Endodermal cell (in vitro differentiated cells): ENCODE results near the gene EIF4G3. TPM values are rescaled to one million over a fixed set of nuclear protein-coding genes. Genes with fewer than 3 reads are reported as not detected.

Source experiments
- DNase-seq: peaks from one replicate; pipeline ENCODE4 v3.0.0-alpha.2; 2017
- H3K27ac ChIP-seq: 2 replicates; pipeline ENCODE4 v1.5.1; 2013; ENCODE audit warnings: mild to moderate bottlenecking, low read depth, low read length, moderate library complexity
- H3K27me3 ChIP-seq: 2 replicates; pipeline ENCODE4 v1.6.1; 2013; ENCODE audit warnings: mild to moderate bottlenecking, low read length, moderate library complexity; ENCODE audit not compliant: insufficient read depth, control insufficient read depth, poor library complexity, severe bottlenecking
- H3K36me3 ChIP-seq: 2 replicates; pipeline ENCODE4 v1.7.0; 2013; ENCODE audit warnings: mild to moderate bottlenecking, low read length, moderate library complexity; ENCODE audit not compliant: control insufficient read depth, insufficient read depth
- H3K4me1 ChIP-seq: one replicate; pipeline ENCODE4 v1.7.0; 2013; ENCODE audit warnings: low read length; ENCODE audit not compliant: control insufficient read depth, insufficient read depth
- H3K4me3 ChIP-seq: 2 replicates; pipeline ENCODE4 v1.5.1; 2013; ENCODE audit warnings: mild to moderate bottlenecking, low read length, moderate library complexity
- H3K9ac ChIP-seq: 2 replicates; pipeline ENCODE4 v1.6.1; 2013; ENCODE audit warnings: mild to moderate bottlenecking, low read length, moderate library complexity; ENCODE audit not compliant: poor library complexity, severe bottlenecking; ENCODE audit errors: extremely low read depth
- H3K9me3 ChIP-seq: 2 replicates; pipeline ENCODE4 v1.6.1; 2013; ENCODE audit warnings: mild to moderate bottlenecking, low read length, moderate library complexity; ENCODE audit not compliant: control insufficient read depth
- H3K27ac Mint-ChIP-seq: 2 replicates; pipeline ENCODE4 v1.8.0; 2020; ENCODE audit warnings: mixed read lengths
- H3K27me3 Mint-ChIP-seq: 2 replicates; pipeline ENCODE4 v1.8.0; 2021; ENCODE audit warnings: mild to moderate bottlenecking, mixed read lengths; ENCODE audit not compliant: insufficient read depth
- H3K36me3 Mint-ChIP-seq: 2 replicates; pipeline ENCODE4 v1.8.0; 2020; ENCODE audit warnings: low read depth, mixed read lengths
- H3K4me1 Mint-ChIP-seq: 2 replicates; pipeline ENCODE4 v1.8.0; 2020; ENCODE audit warnings: mixed read lengths
- H3K4me3 Mint-ChIP-seq: 2 replicates; pipeline ENCODE4 v1.8.0; 2020; ENCODE audit warnings: mild to moderate bottlenecking, moderate library complexity, mixed read lengths
- H3K9me3 Mint-ChIP-seq: 2 replicates; pipeline ENCODE4 v1.8.0; 2020; ENCODE audit warnings: mild to moderate bottlenecking, mixed read lengths
- CTCF ChIP-seq: fragments of 200-600 bp; sonication (generic); conservative IDR thresholded peaks from 2 replicates; pipeline ENCODE4 v1.5.0; 2021; ENCODE audit warnings: antibody characterized with exemption, mild to moderate bottlenecking
- WGBS, 2 experiments: methylation state at CpG; one replicate each; pipeline versions ENCODE4 v1.1.5 to v1.1.7; 2013; ENCODE audit warnings: missing lambda C conversion rate in 2 of 2, mixed read lengths in 1 of 2; ENCODE audit not compliant: insufficient coverage in 1 of 2, insufficient read length in 1 of 2; 5-methylcytosine and 5-hydroxymethylcytosine counted together
- total RNA-seq, 2 donors: library from RNA; stranded (reverse); fragmentation: NEBNext Ultra II Directional in 1 of 2; extraction: Animal tissue kit (Norgen Biotek cat#: 25700) in 1 of 2; gene quantifications; 2 replicates in 1 of 2; 3 replicates in 1 of 2; pipeline ENCODE4 v1.2.1, GENCODE V29; 2021

EIF4G3 gene
- total RNA-seq, 2 donors from 2014 or later, result 101 to 103 TPM

GRCh38 chr1:21154717-21155116 is 22.0 kb downstream of the EIF4G3 start:
- DNase-seq, result no peak
- Mint-ChIP-seq H3K9me3 (peaks cover 2% of the 10 kb centered on the region), H3K36me3 (peaks cover 42% of the 10 kb centered on the region), H3K4me1 (peaks cover 9% of the 10 kb centered on the region), H3K27me3 (no peaks in the 10 kb centered on the region), H3K27ac (no peak overlapping the region), H3K4me3 (no peak overlapping the region)
- H3K27ac ChIP-seq, result no peak overlapping the region
- no peaks in the 10 kb centered on the region for H3K27me3 ChIP-seq
- H3K36me3 ChIP-seq, result peaks cover 46% of the 10 kb centered on the region
- no peak for TF ChIP-seq CTCF
- no peaks in the 10 kb centered on the region for H3K4me1 ChIP-seq
- 97% methylated on average over 3 of the region's 3 CpGs; no CpG with 5 or more reads in 1 of the 2 experiments for WGBS, 2 experiments
- H3K4me3 ChIP-seq, result no peak overlapping the region
- no peak overlapping the region for H3K9ac ChIP-seq
- H3K9me3 ChIP-seq, result no peaks in the 10 kb centered on the region

GRCh38 chr1:21153388-21153787 is 23.3 kb downstream of the EIF4G3 start:
- H3K27me3 ChIP-seq, result no peaks in the 10 kb centered on the region
- peak overlapping the region; percentile 64 for H3K27ac Mint-ChIP-seq
- no peak overlapping the region for H3K4me3 Mint-ChIP-seq
- H3K9me3 Mint-ChIP-seq, result no peaks in the 10 kb centered on the region
- peaks cover 41% of the 10 kb centered on the region for H3K36me3 Mint-ChIP-seq
- H3K27me3 Mint-ChIP-seq, result no peaks in the 10 kb centered on the region
- peaks cover 45% of the 10 kb centered on the region for H3K36me3 ChIP-seq
- 87 to 96% methylated on average over 4 to 6 of the region's 6 CpGs for WGBS, 2 experiments
- H3K27ac ChIP-seq, result peak overlapping the region; percentile 16
- no peak for TF ChIP-seq CTCF
- no peak for DNase-seq
- peaks cover 9% of the 10 kb centered on the region for H3K4me1 Mint-ChIP-seq
- H3K9ac ChIP-seq, result no peak overlapping the region
- no peaks in the 10 kb centered on the region for H3K4me1 ChIP-seq
- H3K4me3 ChIP-seq, result no peak overlapping the region
- H3K9me3 ChIP-seq, result no peaks in the 10 kb centered on the region

GRCh38 chr1:21152423-21153100 is 24.1 kb downstream of the EIF4G3 start:
- 94 to 100% methylated on average over 3 of the region's 4 CpGs for WGBS, 2 experiments
- no peak overlapping the region for H3K27ac ChIP-seq

More at GRCh38 chr1:21152423-21153100, 24.1 kb downstream of the EIF4G3 start:
- H3K27ac Mint-ChIP-seq, result no peak overlapping the region
- no peak for TF ChIP-seq CTCF
- no peak for DNase-seq
- no peaks in the 10 kb centered on the region for H3K4me1 ChIP-seq
- H3K36me3 Mint-ChIP-seq, result peaks cover 42% of the 10 kb centered on the region
- no peaks in the 10 kb centered on the region for H3K27me3 ChIP-seq
- H3K4me1 Mint-ChIP-seq, result peaks cover 9% of the 10 kb centered on the region
- peaks cover 50% of the 10 kb centered on the region for H3K36me3 ChIP-seq
- H3K27me3 Mint-ChIP-seq, result no peaks in the 10 kb centered on the region
- H3K4me3 Mint-ChIP-seq, result no peak overlapping the region
- no peak overlapping the region for H3K9ac ChIP-seq
- no peak overlapping the region for H3K4me3 ChIP-seq
- H3K9me3 ChIP-seq, result no peaks in the 10 kb centered on the region
- no peaks in the 10 kb centered on the region for H3K9me3 Mint-ChIP-seq
